Mesendoderm (in vitro differentiated cells): ENCODE measurements around the gene TMEM217.
"Not testable (repeated sequence)": the region's sequence is repeated elsewhere in the genome, so short reads cannot be mapped to it uniquely, and the experiment has no call there.

Source experiments
- DNase-seq: peaks from one replicate; pipeline ENCODE4 v3.0.0; 2013
- H2AK5ac ChIP-seq: 2 replicates; pipeline ENCODE4 v1.6.1; 2013; ENCODE audit warnings: low read length, inconsistent platforms
- H2BK120ac ChIP-seq: 2 replicates; pipeline ENCODE4 v1.6.1; 2013; ENCODE audit warnings: low read depth, mild to moderate bottlenecking, low read length, moderate library complexity, mixed read lengths
- H2BK15ac ChIP-seq: replicated peaks from 2 replicates; pipeline ENCODE4 v1.6.1; 2013; ENCODE audit warnings: low read depth, mild to moderate bottlenecking, moderate library complexity
- H2BK5ac ChIP-seq: 2 replicates; pipeline ENCODE4 v1.6.1; 2013; ENCODE audit warnings: low read length, inconsistent platforms
- H3K18ac ChIP-seq: 2 replicates; pipeline ENCODE4 v1.6.1; 2013; ENCODE audit warnings: mild to moderate bottlenecking, low read length, mixed read lengths
- H3K23ac ChIP-seq: one replicate; pipeline ENCODE4 v1.6.1; 2013; ENCODE audit warnings: low read length
- H3K27ac ChIP-seq: 2 replicates; pipeline ENCODE4 v1.5.1; 2013; ENCODE audit warnings: low read depth, mild to moderate bottlenecking, inconsistent platforms, low read length, moderate library complexity
- H3K27me3 ChIP-seq: 2 replicates; pipeline ENCODE4 v1.6.1; 2013; ENCODE audit warnings: low read length, control low read depth, mild to moderate bottlenecking, inconsistent platforms; ENCODE audit not compliant: insufficient read depth, poor library complexity
- H3K36me3 ChIP-seq: 2 replicates; pipeline ENCODE4 v1.6.1; 2013; ENCODE audit warnings: low read length, inconsistent platforms; ENCODE audit not compliant: control insufficient read depth, insufficient read depth
- H3K4ac ChIP-seq: one replicate; pipeline ENCODE4 v1.6.1; 2013; ENCODE audit warnings: low read depth, mild to moderate bottlenecking, low read length, moderate library complexity
- H3K4me1 ChIP-seq: 2 replicates; pipeline ENCODE4 v1.6.1; 2013; ENCODE audit warnings: low read depth, low read length, inconsistent platforms; ENCODE audit not compliant: control insufficient read depth
- H3K4me2 ChIP-seq: 2 replicates; pipeline ENCODE4 v1.6.1; 2013; ENCODE audit warnings: low read length
- H3K4me3 ChIP-seq: 2 replicates; pipeline ENCODE4 v1.5.1; 2013; ENCODE audit warnings: mild to moderate bottlenecking, low read length
- H3K56ac ChIP-seq: one replicate; pipeline ENCODE4 v1.6.1; 2013; ENCODE audit warnings: low read length
- H3K79me1 ChIP-seq: 2 replicates; pipeline ENCODE4 v1.6.1; 2013; ENCODE audit warnings: low read length, inconsistent platforms
- H3K79me2 ChIP-seq: 2 replicates; pipeline ENCODE4 v1.6.1; 2013; ENCODE audit warnings: mild to moderate bottlenecking, low read length; ENCODE audit not compliant: control insufficient read depth, insufficient read depth
- H3K9ac ChIP-seq: 2 replicates; pipeline ENCODE4 v1.6.1; 2013; ENCODE audit warnings: low read length, inconsistent platforms
- H4K5ac ChIP-seq: one replicate; pipeline ENCODE4 v1.6.1; 2013; ENCODE audit warnings: low read length
- H4K8ac ChIP-seq: one replicate; pipeline ENCODE4 v1.6.1; 2013; ENCODE audit warnings: low read depth, mild to moderate bottlenecking, control low read depth, low read length, moderate library complexity
- WGBS: extraction: QIAGEN DNeasy Blood & Tissue Kit; methylation state at CpG from one replicate; pipeline ENCODE4 v1.1.7; 2013; ENCODE audit warnings: low lambda C conversion rate, missing lambda C conversion rate; ENCODE audit not compliant: insufficient coverage; ENCODE audit errors: extremely low coverage; 5-methylcytosine and 5-hydroxymethylcytosine counted together

The TMEM217 gene

DNA sequence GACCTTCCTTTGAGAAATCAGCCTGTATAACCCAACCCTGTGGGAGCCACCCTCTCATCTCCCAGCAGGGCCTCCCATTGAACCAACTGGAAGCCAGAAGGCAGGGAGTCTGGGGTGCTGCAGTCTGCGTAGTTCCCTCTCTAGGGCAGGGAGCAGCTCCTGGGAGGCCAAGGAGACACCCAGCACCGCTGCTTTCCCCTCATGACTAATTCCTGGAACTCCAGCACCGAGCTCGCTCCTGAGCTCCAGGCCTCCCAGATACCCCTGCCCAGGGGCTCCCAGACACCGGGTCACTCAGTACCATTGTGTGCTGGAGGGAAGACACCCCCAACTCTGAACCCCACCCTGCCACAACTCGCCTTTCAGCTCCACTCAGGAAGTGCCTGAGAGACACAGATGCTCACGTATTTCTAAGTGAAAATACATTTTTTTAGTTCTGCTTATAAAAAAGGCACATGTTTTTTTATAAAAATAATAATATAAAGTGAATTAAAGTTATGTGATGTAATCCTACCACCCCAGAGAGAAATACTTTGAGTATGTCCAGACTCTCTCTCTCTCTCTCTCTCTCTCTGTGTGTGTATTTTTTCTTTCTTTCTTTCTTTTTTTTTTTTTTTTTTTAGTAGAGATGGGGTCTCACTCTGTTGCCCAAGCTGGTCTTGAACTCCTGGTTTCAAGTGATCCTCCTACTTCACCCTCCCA is 70.5 kb downstream of the TMEM217 start:
- H3K4me3 ChIP-seq = no peak overlapping the region
- H3K9ac ChIP-seq = no peak overlapping the region
- no peaks in the 10 kb centered on the region for H3K36me3 ChIP-seq
- H2BK120ac ChIP-seq = no peak overlapping the region
- WGBS = no CpG with 5 or more reads among the region's 7 CpGs
- no peak overlapping the region for H3K4me2 ChIP-seq
- peak overlapping the region; percentile 25 for H3K56ac ChIP-seq
- H2AK5ac ChIP-seq = no peak overlapping the region
- H2BK5ac ChIP-seq = no peak overlapping the region
- H3K18ac ChIP-seq = no peak overlapping the region
- H4K8ac ChIP-seq = no peak overlapping the region
- no peak overlapping the region for H3K27ac ChIP-seq
- H3K4ac ChIP-seq = no peak overlapping the region
- H3K4me1 ChIP-seq = no peaks in the 10 kb centered on the region
- DNase-seq = no peak
- H3K27me3 ChIP-seq = no peaks in the 10 kb centered on the region
- no peaks in the 10 kb centered on the region for H3K79me2 ChIP-seq
- H3K23ac ChIP-seq = no peak overlapping the region
- H3K79me1 ChIP-seq = no peaks in the 10 kb centered on the region
- H4K5ac ChIP-seq = no peak overlapping the region
- no peak overlapping the region for H2BK15ac ChIP-seq

- H2BK5ac ChIP-seq, H3K56ac ChIP-seq, H3K4me2 ChIP-seq, H4K8ac ChIP-seq, H2BK15ac ChIP-seq, H3K27me3 ChIP-seq, H2BK120ac ChIP-seq, H3K36me3 ChIP-seq, H3K79me2 ChIP-seq, H2AK5ac ChIP-seq, H3K23ac ChIP-seq, H3K4me3 ChIP-seq, DNase-seq, H3K4ac ChIP-seq, H3K79me1 ChIP-seq, H4K5ac ChIP-seq, H3K27ac ChIP-seq, H3K18ac ChIP-seq, H3K4me1 ChIP-seq, H3K9ac ChIP-seq: not testable (repeated sequence)
- no CpG with 5 or more reads among the region's 6 CpGs for WGBS
These were observed 71.8 kb downstream of the TMEM217 start for GRCh38 chr6:37185949-37186720.

DNA sequence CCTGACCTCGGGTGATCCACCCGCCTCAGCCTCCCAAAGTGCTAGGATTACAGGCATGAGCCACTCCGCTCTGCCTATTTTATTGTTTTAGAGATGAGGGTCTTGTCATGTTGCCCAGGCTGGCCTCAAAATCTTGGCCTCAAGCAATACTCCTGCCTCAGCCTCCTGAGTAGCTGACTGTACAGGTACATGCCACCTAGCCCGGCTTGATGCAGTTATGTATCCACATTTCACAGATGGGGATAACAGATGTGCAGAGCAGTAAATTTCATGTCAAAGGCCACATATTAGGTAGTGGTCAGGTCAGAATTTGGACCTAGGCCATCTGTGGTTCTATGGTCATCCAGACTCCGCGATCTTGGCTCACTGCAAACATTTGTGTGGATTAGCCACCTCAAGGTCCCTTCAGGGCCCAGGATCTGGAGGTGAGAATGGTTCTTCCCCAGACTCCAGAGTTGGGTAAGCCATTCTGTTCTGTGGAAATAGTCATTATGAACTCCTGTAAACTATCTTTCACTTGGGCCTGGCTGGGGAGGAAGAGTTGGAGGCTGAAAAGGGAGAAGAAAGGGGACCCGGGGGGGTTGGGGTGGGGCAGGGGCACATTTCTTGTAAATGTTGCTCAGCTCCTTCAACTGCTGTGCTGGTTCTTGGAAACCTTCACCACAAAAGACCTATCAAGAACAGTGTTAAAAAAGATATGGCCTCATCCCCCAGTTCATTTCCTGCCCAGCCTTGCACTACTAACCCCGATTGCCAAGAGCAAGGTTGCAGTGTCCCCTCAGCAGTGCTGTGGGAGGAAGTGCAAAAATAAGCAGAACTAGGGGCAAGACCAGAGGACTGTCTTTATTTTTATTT is 75.0 kb downstream of the TMEM217 start:
- H3K27me3 ChIP-seq = no peaks in the 10 kb centered on the region
- no peak overlapping the region for H3K18ac ChIP-seq
- H3K9ac ChIP-seq = no peak overlapping the region
- no peaks in the 10 kb centered on the region for H3K4me1 ChIP-seq
- H3K79me2 ChIP-seq = no peaks in the 10 kb centered on the region
- no CpG with 5 or more reads among the region's 8 CpGs for WGBS
- H3K4ac ChIP-seq = no peak overlapping the region
- no peak overlapping the region for H4K8ac ChIP-seq
- no peak overlapping the region for H2BK120ac ChIP-seq
- H2BK15ac ChIP-seq = no peak overlapping the region
- H3K4me3 ChIP-seq = no peak overlapping the region
- no peak overlapping the region for H3K4me2 ChIP-seq
- H3K23ac ChIP-seq = peak overlapping the region; percentile 24
- H3K27ac ChIP-seq = no peak overlapping the region
- no peak for DNase-seq
- no peaks in the 10 kb centered on the region for H3K79me1 ChIP-seq
- H4K5ac ChIP-seq = no peak overlapping the region
- H3K56ac ChIP-seq = no peak overlapping the region
- H3K36me3 ChIP-seq = no peaks in the 10 kb centered on the region
- H2AK5ac ChIP-seq = no peak overlapping the region
- no peak overlapping the region for H2BK5ac ChIP-seq

- H3K27me3 ChIP-seq, H3K23ac ChIP-seq, H4K8ac ChIP-seq, H3K36me3 ChIP-seq, H3K4me3 ChIP-seq, H3K4me1 ChIP-seq, H3K18ac ChIP-seq, H3K4me2 ChIP-seq, H3K27ac ChIP-seq, H3K79me2 ChIP-seq, DNase-seq, H2BK5ac ChIP-seq, H2AK5ac ChIP-seq, H3K79me1 ChIP-seq, H3K56ac ChIP-seq, H2BK15ac ChIP-seq, H2BK120ac ChIP-seq, H4K5ac ChIP-seq, H3K4ac ChIP-seq, H3K9ac ChIP-seq: not testable (repeated sequence)
- WGBS = no CpG with 5 or more reads among the region's 4 CpGs
These were observed 77.3 kb downstream of the TMEM217 start for GRCh38 chr6:37180610-37181009.

DNA sequence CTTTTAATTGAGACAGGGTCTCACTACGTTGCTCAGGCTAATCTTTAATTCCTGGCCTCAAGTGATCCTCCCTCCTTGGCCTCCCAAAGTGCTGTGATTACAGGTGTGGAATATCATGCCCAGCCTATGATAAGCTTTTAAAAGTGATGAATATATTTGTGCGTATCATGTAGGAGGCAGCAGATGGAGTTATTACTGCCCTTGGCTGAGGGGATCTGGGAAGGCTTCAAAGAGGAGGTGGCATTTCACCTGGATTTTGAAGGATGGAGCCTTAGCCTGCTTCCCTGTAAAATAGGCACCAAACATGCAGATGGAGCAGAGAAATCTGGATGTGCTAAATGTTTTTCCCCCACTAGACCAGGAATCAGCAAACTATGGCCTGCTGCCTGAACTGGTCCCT is 77.9 kb downstream of the TMEM217 start:
- H3K36me3 ChIP-seq = peaks cover 2% of the 10 kb centered on the region
- H2AK5ac ChIP-seq = no peak overlapping the region
- no peaks in the 10 kb centered on the region for H3K79me2 ChIP-seq
- H2BK5ac ChIP-seq = no peak overlapping the region
- H3K18ac ChIP-seq = no peak overlapping the region
- no peaks in the 10 kb centered on the region for H3K79me1 ChIP-seq
- H4K8ac ChIP-seq = no peak overlapping the region
- no peaks in the 10 kb centered on the region for H3K4me1 ChIP-seq
- no CpG with 5 or more reads among the region's 2 CpGs for WGBS
- no peak overlapping the region for H3K23ac ChIP-seq
- H3K27me3 ChIP-seq = no peaks in the 10 kb centered on the region
- no peak overlapping the region for H4K5ac ChIP-seq
- no peak overlapping the region for H3K4me2 ChIP-seq
- no peak overlapping the region for H3K9ac ChIP-seq
- H3K4ac ChIP-seq = no peak overlapping the region
- no peak for DNase-seq
- no peak overlapping the region for H3K56ac ChIP-seq
- no peak overlapping the region for H3K27ac ChIP-seq
- H3K4me3 ChIP-seq = no peak overlapping the region
- H2BK120ac ChIP-seq = no peak overlapping the region
- no peak overlapping the region for H2BK15ac ChIP-seq
